Loucy (cell line): ENCODE measurements around the gene RPTOR.

Source experiments
- H2AFZ ChIP-seq: fragments of 200-600 bp; sonication (generic); 2 replicates; pipeline ENCODE4 v1.6.0; 2016; ENCODE audit warnings: antibody characterized with exemption, mild to moderate bottlenecking, low read length, moderate library complexity
- H3F3A ChIP-seq: fragments of 200-600 bp; 2 replicates; pipeline ENCODE4 v1.6.0; 2016; ENCODE audit warnings: antibody characterized with exemption, low read depth, mild to moderate bottlenecking
- H3K27me3 ChIP-seq: fragments of 200-600 bp; sonication (generic); 2 replicates; pipeline ENCODE4 v1.6.1; 2014; ENCODE audit warnings: low read length, mild to moderate bottlenecking; ENCODE audit not compliant: insufficient read depth, poor library complexity, severe bottlenecking
- H3K36me3 ChIP-seq: fragments of 200-600 bp; sonication (generic); 2 replicates; pipeline ENCODE4 v1.6.1; 2016; ENCODE audit warnings: low read length; ENCODE audit not compliant: insufficient read depth
- H3K4me1 ChIP-seq: fragments of 200-600 bp; sonication (generic); 2 replicates; pipeline ENCODE4 v1.5.1; 2014; ENCODE audit warnings: low read length, mild to moderate bottlenecking; ENCODE audit not compliant: insufficient read depth, poor library complexity, severe bottlenecking
- H3K4me2 ChIP-seq: fragments of 200-600 bp; sonication (generic); 2 replicates; pipeline ENCODE4 v1.6.0; 2014; ENCODE audit warnings: antibody characterized with exemption, low read length, low read depth, mild to moderate bottlenecking; ENCODE audit not compliant: poor library complexity, severe bottlenecking
- H3K4me3 ChIP-seq: fragments of 200-600 bp; sonication (generic); 2 replicates; pipeline ENCODE4 v1.5.1; 2014; ENCODE audit warnings: low read length, mild to moderate bottlenecking, mixed read lengths; ENCODE audit not compliant: poor library complexity, severe bottlenecking
- H3K79me2 ChIP-seq: fragments of 200-600 bp; sonication (generic); 2 replicates; pipeline ENCODE4 v1.6.1; 2014; ENCODE audit warnings: low read length; ENCODE audit not compliant: insufficient read depth
- H3K9ac ChIP-seq: fragments of 200-600 bp; sonication (generic); 2 replicates; pipeline ENCODE4 v1.6.0; 2014; ENCODE audit warnings: mild to moderate bottlenecking, low read depth, low read length, moderate library complexity; ENCODE audit not compliant: poor library complexity, severe bottlenecking
- H3K9me2 ChIP-seq: fragments of 200-600 bp; sonication (generic); replicated peaks from 2 replicates; pipeline ENCODE4 v1.6.1; 2016; ENCODE audit warnings: low read depth, low read length, mixed read lengths
- H3K9me3 ChIP-seq: fragments of 200-600 bp; sonication (generic); 2 replicates; pipeline ENCODE4 v1.6.1; 2014; ENCODE audit warnings: mild to moderate bottlenecking, antibody characterized with exemption, low read length, low read depth; ENCODE audit not compliant: insufficient read depth
- H4K20me1 ChIP-seq: fragments of 200-600 bp; sonication (generic); 2 replicates; pipeline ENCODE4 v1.6.0; 2014; ENCODE audit warnings: antibody characterized with exemption, low read length, mild to moderate bottlenecking; ENCODE audit not compliant: insufficient read depth, poor library complexity, severe bottlenecking
- EZH2phosphoT487 ChIP-seq: fragments of 200-600 bp; IDR thresholded peaks from 2 replicates; pipeline ENCODE4 v1.6.1; 2018; ENCODE audit warnings: antibody characterized with exemption, mild to moderate bottlenecking, moderate library complexity, borderline replicate concordance
- TF ChIP-seq, protein P1 (sequence below): fragments of 200-600 bp; sonication (generic); conservative IDR thresholded peaks from 2 replicates; pipeline ENCODE4 v1.5.1; 2014; ENCODE audit warnings: mild to moderate bottlenecking, antibody characterized with exemption, low read length

RPTOR gene

GRCh38 chr17:80831491-80831890 lies 286.9 kb downstream of the RPTOR start:
- peaks cover 6% of the 10 kb centered on the region; the same call in 1 of the 2 replicates for H3K36me3 ChIP-seq
- H2AFZ ChIP-seq, result no peak overlapping the region
- no peak overlapping the region for H3K4me3 ChIP-seq
- no peaks in the 10 kb centered on the region for H3K9me3 ChIP-seq
- no peaks in the 10 kb centered on the region for H3K9me2 ChIP-seq
- no peaks in the 10 kb centered on the region for H4K20me1 ChIP-seq
- no peak for TF ChIP-seq EZH2phosphoT487
- TF ChIP-seq, protein P1, sequence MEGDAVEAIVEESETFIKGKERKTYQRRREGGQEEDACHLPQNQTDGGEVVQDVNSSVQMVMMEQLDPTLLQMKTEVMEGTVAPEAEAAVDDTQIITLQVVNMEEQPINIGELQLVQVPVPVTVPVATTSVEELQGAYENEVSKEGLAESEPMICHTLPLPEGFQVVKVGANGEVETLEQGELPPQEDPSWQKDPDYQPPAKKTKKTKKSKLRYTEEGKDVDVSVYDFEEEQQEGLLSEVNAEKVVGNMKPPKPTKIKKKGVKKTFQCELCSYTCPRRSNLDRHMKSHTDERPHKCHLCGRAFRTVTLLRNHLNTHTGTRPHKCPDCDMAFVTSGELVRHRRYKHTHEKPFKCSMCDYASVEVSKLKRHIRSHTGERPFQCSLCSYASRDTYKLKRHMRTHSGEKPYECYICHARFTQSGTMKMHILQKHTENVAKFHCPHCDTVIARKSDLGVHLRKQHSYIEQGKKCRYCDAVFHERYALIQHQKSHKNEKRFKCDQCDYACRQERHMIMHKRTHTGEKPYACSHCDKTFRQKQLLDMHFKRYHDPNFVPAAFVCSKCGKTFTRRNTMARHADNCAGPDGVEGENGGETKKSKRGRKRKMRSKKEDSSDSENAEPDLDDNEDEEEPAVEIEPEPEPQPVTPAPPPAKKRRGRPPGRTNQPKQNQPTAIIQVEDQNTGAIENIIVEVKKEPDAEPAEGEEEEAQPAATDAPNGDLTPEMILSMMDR, result no peak
- peak overlapping the region; percentile 87 for H3K9ac ChIP-seq
- no peak overlapping the region for H3K4me2 ChIP-seq
- H3K79me2 ChIP-seq, result no peaks in the 10 kb centered on the region
- H3K27me3 ChIP-seq, result no peaks in the 10 kb centered on the region
- H3F3A ChIP-seq, result no peaks in the 10 kb centered on the region
- H3K4me1 ChIP-seq, result peaks cover 35% of the 10 kb centered on the region

DNA sequence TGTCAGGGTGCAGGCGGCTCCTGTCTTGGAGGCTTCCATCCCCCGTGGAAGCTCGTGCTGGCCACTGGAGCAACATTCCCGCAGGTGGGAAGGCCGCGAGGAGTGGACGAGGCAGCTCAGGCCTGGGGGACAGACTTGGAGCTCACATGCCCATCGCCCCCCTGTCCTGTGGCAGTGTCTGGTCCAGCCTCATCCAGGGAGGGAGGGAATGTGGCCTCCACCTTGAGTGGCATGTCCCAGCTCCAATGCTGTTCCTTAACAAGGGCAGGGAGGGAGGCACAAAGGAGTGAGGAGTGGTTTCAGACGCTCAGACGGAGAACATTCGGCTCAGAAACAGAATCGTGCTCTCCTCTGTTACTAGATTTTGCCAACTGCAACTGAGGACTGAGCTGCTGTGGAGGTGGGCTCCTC lies 287.6 kb downstream of the RPTOR start:
- Histone ChIP-seq H3K4me2 (peak overlapping the region; percentile 92), H3K9me3 (no peaks in the 10 kb centered on the region), H3K79me2 (no peaks in the 10 kb centered on the region), H3K4me1 (peaks cover 34% of the 10 kb centered on the region), H3K27me3 (no peaks in the 10 kb centered on the region), H3F3A (no peaks in the 10 kb centered on the region), H3K9me2 (no peaks in the 10 kb centered on the region), H4K20me1 (no peaks in the 10 kb centered on the region), H3K9ac (peak overlapping the region; percentile 87), H2AFZ (no peak overlapping the region), H3K4me3 (peak overlapping the region; percentile 74), H3K36me3 (peaks cover 6% of the 10 kb centered on the region; the same call in 1 of the 2 replicates)
- no peak for TF ChIP-seq EZH2phosphoT487
- TF ChIP-seq, protein P1, result no peak

GRCh38 chr17:80832888-80833583 lies 288.4 kb downstream of the RPTOR start:
- Histone ChIP-seq H4K20me1 (no peaks in the 10 kb centered on the region), H3K79me2 (no peaks in the 10 kb centered on the region), H3K9me3 (no peaks in the 10 kb centered on the region), H3K9me2 (no peaks in the 10 kb centered on the region), H3K27me3 (no peaks in the 10 kb centered on the region), H3K36me3 (no peaks in the 10 kb centered on the region), H3F3A (no peaks in the 10 kb centered on the region), H3K4me2 (peak overlapping the region; percentile 92), H3K9ac (peak overlapping the region; percentile 87), H2AFZ (peak overlapping the region; percentile 71), H3K4me3 (peak overlapping the region; percentile 74), H3K4me1 (peaks cover 27% of the 10 kb centered on the region)
- TF ChIP-seq, protein P1, result no peak
- TF ChIP-seq EZH2phosphoT487, result no peak
